Measurements from ENCODE around the gene POTEF.

DNA sequence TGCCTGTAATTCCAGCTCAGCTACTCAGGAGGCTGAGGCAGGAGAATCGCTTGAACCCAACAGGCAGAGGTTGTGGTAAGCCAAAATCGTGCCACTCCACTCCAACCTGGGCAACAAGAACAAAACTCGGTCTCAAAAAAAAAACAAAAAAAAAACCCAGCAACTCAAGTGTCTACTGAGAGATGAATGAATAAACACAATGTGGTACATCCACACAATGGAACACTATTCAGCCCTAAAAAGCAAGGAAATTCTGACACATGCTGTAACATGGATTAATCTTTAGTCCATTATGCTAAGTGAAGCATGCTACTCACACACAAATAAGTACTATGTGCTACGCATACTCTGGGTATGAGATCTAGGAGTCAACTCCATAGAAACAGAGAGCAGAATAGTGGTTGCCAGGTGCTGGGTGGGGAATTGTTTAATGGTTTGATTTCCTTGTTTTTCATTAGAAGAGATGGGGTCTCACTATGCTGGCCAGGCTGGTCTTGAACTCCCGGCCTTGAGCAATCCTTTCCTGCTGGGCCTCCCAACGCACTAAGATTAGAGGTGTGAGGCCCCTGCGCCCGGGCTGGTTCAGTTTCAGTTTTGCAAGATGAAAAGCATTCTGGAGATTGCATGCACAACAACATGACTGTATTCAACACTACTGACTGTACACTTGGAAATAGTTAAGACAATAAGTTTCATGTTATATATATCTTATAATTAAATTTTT is 36.4 kb upstream of the POTEF start:
- TF ChIP-seq STAT1 (IDR thresholded peaks at IDR 0.05; ENCODE audit: unreplicated experiment) (no peak), POLR2AphosphoS5 (IDR thresholded peaks at IDR 0.05; ENCODE audit: low read depth) (no peak), EZH2 (IDR thresholded peaks at IDR 0.05; ENCODE audit: low read depth, unreplicated experiment) (no peak), EZH2phosphoT487 (IDR thresholded peaks at IDR 0.05; ENCODE audit: unreplicated experiment) (no peak)
- TF ChIP-seq, protein P1, sequence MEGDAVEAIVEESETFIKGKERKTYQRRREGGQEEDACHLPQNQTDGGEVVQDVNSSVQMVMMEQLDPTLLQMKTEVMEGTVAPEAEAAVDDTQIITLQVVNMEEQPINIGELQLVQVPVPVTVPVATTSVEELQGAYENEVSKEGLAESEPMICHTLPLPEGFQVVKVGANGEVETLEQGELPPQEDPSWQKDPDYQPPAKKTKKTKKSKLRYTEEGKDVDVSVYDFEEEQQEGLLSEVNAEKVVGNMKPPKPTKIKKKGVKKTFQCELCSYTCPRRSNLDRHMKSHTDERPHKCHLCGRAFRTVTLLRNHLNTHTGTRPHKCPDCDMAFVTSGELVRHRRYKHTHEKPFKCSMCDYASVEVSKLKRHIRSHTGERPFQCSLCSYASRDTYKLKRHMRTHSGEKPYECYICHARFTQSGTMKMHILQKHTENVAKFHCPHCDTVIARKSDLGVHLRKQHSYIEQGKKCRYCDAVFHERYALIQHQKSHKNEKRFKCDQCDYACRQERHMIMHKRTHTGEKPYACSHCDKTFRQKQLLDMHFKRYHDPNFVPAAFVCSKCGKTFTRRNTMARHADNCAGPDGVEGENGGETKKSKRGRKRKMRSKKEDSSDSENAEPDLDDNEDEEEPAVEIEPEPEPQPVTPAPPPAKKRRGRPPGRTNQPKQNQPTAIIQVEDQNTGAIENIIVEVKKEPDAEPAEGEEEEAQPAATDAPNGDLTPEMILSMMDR (conservative IDR thresholded peaks at IDR 0.05; ENCODE audit: low read depth in 2 of 2) = no peak
